Pancreas (tissue), 10 donors: ENCODE measurements around the gene SPATA31C2. TPM values are rescaled to one million over a fixed set of nuclear protein-coding genes. Genes with fewer than 3 reads are reported as not detected.

Source experiments
- ATAC-seq, 4 donors: fragments of 200-7000 bp; cut with Tn5 transposase; one replicate each; pipeline versions ENCODE4 v1.8.0 to v1.9.1; 2020; ENCODE audit warnings: mild to moderate bottlenecking in 4 of 4, moderate library complexity in 4 of 4
- DNase-seq, 6 donors: peaks; one replicate each; pipeline ENCODE4 v3.0.0-alpha.2; 2020
- FAIRE-seq: peaks from 2 replicates; lab custom pipeline; 2012; peaks lifted over from hg19 to GRCh38; lab: Jason Lieb, UNC
- H3K27ac ChIP-seq, 4 donors: fragments of 200-600 bp; sonication (generic); 1 replicate in 3 of 4; 2 replicates in 1 of 4; pipeline versions ENCODE4 v1.5.0 to v1.8.0; 2020
- H3K27me3 ChIP-seq, 4 donors: fragments of 200-600 bp; one replicate each; pipeline ENCODE4 v1.8.0; 2021
- H3K36me3 ChIP-seq, 3 donors: fragments of 200-600 bp; sonication (generic) in 1 of 3; one replicate each; pipeline versions ENCODE4 v1.5.0 to v1.8.0; 2020 to 2021
- H3K4me1 ChIP-seq, 3 donors: fragments of 200-600 bp; one replicate each; pipeline ENCODE4 v1.8.0; 2021
- H3K4me3 ChIP-seq, 4 donors: fragments of 200-600 bp; sonication (generic) in 2 of 4; one replicate each; pipeline versions ENCODE4 v1.5.0 to v1.8.0; 2020 to 2021
- H3K9me3 ChIP-seq, 4 donors: fragments of 200-600 bp; one replicate each; pipeline ENCODE4 v1.8.0; 2021
- CTCF ChIP-seq, 4 donors: fragments of 200-600 bp; sonication (generic) in 3 of 4; IDR thresholded peaks; one replicate each; pipeline versions ENCODE4 v1.5.0 to v1.8.0; 2021; ENCODE audit warnings: antibody characterized with exemption in 4 of 4
- WGBS, 2 donors: extraction: QIAGEN DNeasy Blood & Tissue Kit; methylation state at CpG; one replicate each; pipeline ENCODE4 v1.1.7; 2013; 5-methylcytosine and 5-hydroxymethylcytosine counted together
- intact Hi-C, 3 donors: fragments of 100-400 bp; cut with DNase I; formaldehyde crosslinking; loops; one replicate each; pipeline versions ENCODE4 v1.11.1 to v1.14.2; 2022
- polyA plus RNA-seq, 2 donors: library from polyadenylated mRNA; stranded (reverse); fragments of 200-250 nt; gene quantifications; one replicate each; pipeline ENCODE4 v1.2.3, GENCODE V29; 2013
- total RNA-seq, 6 donors: library from RNA; stranded (reverse); fragmentation: NEBNext Ultra II Directional in 4 of 6; extraction: Animal tissue kit (Norgen Biotek cat#: 25700) in 4 of 6; gene quantifications; one replicate each; pipeline versions ENCODE4 v1.2.1 to v1.2.4, GENCODE V29; 2021 to 2023
- donor health status: healthy with polysubstance abuse.
- donor health status: DM: no; HTN: no; CAD: no; lungs with moderate emphysema.
- donor health status: DM: no; HTN: no; CAD: no.
- donor health status: control.
- donor health status: control.
- donor health status: Bipolar disorder and iron deficiency.
- donor health status: DM: yes; HTN: yes; CAD: no.
- donor health status: DM: no; HTN: no; CAD: no.
- donor health status: DM: no; HTN: no; CAD: no.
- donor health status: DM: yes; HTN: yes; CAD: no.

The SPATA31C2 gene
- total and polyA plus RNA-seq, 8 donors: not detected

- Histone ChIP-seq H3K9me3 (no peaks in the 10 kb centered on the region), H3K27ac (no peak overlapping the region), H3K36me3 (no peaks in the 10 kb centered on the region), H3K4me3 (no peak overlapping the region), H3K4me1 (no peaks in the 10 kb centered on the region), H3K27me3 (no peaks in the 10 kb centered on the region)
- no peak for FAIRE-seq
- WGBS, 2 donors: 23 to 31% methylated on average over 6 of the region's 6 CpGs
- intact Hi-C loops: no loop called here
- ATAC-seq: no peak
- no peak for TF ChIP-seq CTCF (IDR thresholded peaks at IDR 0.05)
- DNase-seq: no peak
Measured at GRCh38 chr9:88182501-88182900, 44.2 kb upstream of the SPATA31C2 start.

- Histone ChIP-seq H3K27me3 (no peaks in the 10 kb centered on the region), H3K4me3 (no peak overlapping the region), H3K36me3 (no peaks in the 10 kb centered on the region), H3K4me1 (no peaks in the 10 kb centered on the region), H3K9me3 (no peaks in the 10 kb centered on the region), H3K27ac (no peak overlapping the region)
- WGBS, 2 donors: 84 to 92% methylated on average over 23 of the region's 23 CpGs
- ATAC-seq (no peak), DNase-seq (no peak), FAIRE-seq (no peak)
- no peak for TF ChIP-seq CTCF (IDR thresholded peaks at IDR 0.05)
- intact Hi-C loops: no loop called here
Measured at GRCh38 chr9:88180081-88180765, 41.9 kb upstream of the SPATA31C2 start.

- TF ChIP-seq CTCF (IDR thresholded peaks at IDR 0.05): no peak
- Histone ChIP-seq H3K4me1 (no peaks in the 10 kb centered on the region), H3K27me3 (no peaks in the 10 kb centered on the region), H3K4me3 (no peak overlapping the region), H3K9me3 (no peaks in the 10 kb centered on the region), H3K27ac (no peak overlapping the region), H3K36me3 (no peaks in the 10 kb centered on the region)
- 78 to 84% methylated on average over 5 of the region's 5 CpGs for WGBS, 2 donors
- intact Hi-C loops: no loop called here
- ATAC-seq: peak in 1 of 4 donors; percentile 43
- FAIRE-seq: no peak
- no peak for DNase-seq
Measured at GRCh38 chr9:88179062-88179521, 40.8 kb upstream of the SPATA31C2 start.

- intact Hi-C loops: no loop called here
- Histone ChIP-seq H3K4me3 (no peak overlapping the region), H3K4me1 (no peaks in the 10 kb centered on the region), H3K36me3 (no peaks in the 10 kb centered on the region), H3K9me3 (no peaks in the 10 kb centered on the region), H3K27me3 (no peaks in the 10 kb centered on the region), H3K27ac (no peak overlapping the region)
- 78 to 84% methylated on average over 6 of the region's 6 CpGs for WGBS, 2 donors
- ATAC-seq (no peak), FAIRE-seq (no peak), DNase-seq (no peak)
- TF ChIP-seq CTCF (IDR thresholded peaks at IDR 0.05): no peak
Measured at GRCh38 chr9:88178641-88179040, 40.4 kb upstream of the SPATA31C2 start.

- no peak for TF ChIP-seq CTCF (IDR thresholded peaks at IDR 0.05)
- Histone ChIP-seq H3K36me3 (no peaks in the 10 kb centered on the region), H3K4me3 (no peak overlapping the region), H3K27ac (no peak overlapping the region), H3K4me1 (no peaks in the 10 kb centered on the region), H3K9me3 (no peaks in the 10 kb centered on the region), H3K27me3 (no peaks in the 10 kb centered on the region)
- DNase-seq (no peak), ATAC-seq (peak in 1 of 4 donors; percentile 23), FAIRE-seq (no peak)
- 73 to 77% methylated on average over 3 of the region's 3 CpGs for WGBS, 2 donors
- intact Hi-C loops: no loop called here
Measured at GRCh38 chr9:88177371-88177770, 39.1 kb upstream of the SPATA31C2 start.
